B cell (primary cell): ENCODE results near the gene INHBE. TPM values are rescaled to one million over a fixed set of nuclear protein-coding genes. Genes with fewer than 3 reads are reported as not detected.
"Not testable (repeated sequence)": the region's sequence is repeated elsewhere in the genome, so short reads cannot be mapped to it uniquely, and the experiment has no call there.

Source experiments
- ATAC-seq: fragments of 200-7000 bp; cut with Tn5 transposase; one replicate; pipeline ENCODE4 v1.10.0; 2021; ENCODE audit warnings: low read depth, mild to moderate bottlenecking, moderate number of reproducible peaks, moderate library complexity
- CTCF ChIA-PET: fragments of 350-600 bp; sonication (Branson Sonifier 250); formaldehyde crosslinking; loops from one replicate; lab custom pipeline; 2021; ENCODE audit warnings: antibody characterized with exemption, inconsistent platforms; lab: Charles Lee
- POLR2A ChIA-PET: fragments of 350-600 bp; sonication (Branson Sonifier 250); formaldehyde crosslinking; loops from one replicate; lab custom pipeline; 2021; ENCODE audit warnings: antibody characterized with exemption; lab: Charles Lee
- DNase-seq: peaks from one replicate; pipeline ENCODE4 v3.0.0; 2013
- H2AFZ ChIP-seq: 2 replicates; pipeline ENCODE4 v1.6.1; 2012; ENCODE audit warnings: mild to moderate bottlenecking, low read depth, low read length; ENCODE audit not compliant: insufficient read depth, poor library complexity, severe bottlenecking
- H3K27ac ChIP-seq, 2 donors: 1 replicate in 1 of 2; 2 replicates in 1 of 2; pipeline ENCODE4 v1.5.1; 2012 to 2013; ENCODE audit warnings: low read length in 2 of 2, mild to moderate bottlenecking in 2 of 2, moderate library complexity in 1 of 2
- H3K27me3 ChIP-seq, 4 experiments: fragments of 200-600 bp in 1 of 4; sonication (generic) in 1 of 4; replicated peaks in 1 of 4; 1 replicate in 2 of 4; 2 replicates in 2 of 4; pipeline versions ENCODE4 v1.6.1 to v1.7.0; 2013 to 2016; ENCODE audit warnings: low read length in 3 of 4, mild to moderate bottlenecking in 2 of 4, mixed read lengths in 1 of 4, moderate library complexity in 1 of 4; ENCODE audit not compliant: insufficient read depth in 4 of 4, control insufficient read depth in 3 of 4; ENCODE audit errors: control extremely low read depth in 1 of 4
- H3K36me3 ChIP-seq, 2 experiments: replicated peaks in 1 of 2; 1 replicate in 1 of 2; 2 replicates in 1 of 2; pipeline versions ENCODE4 v1.6.1 to v1.7.1; 2013; ENCODE audit warnings: low read length in 1 of 2; ENCODE audit not compliant: insufficient read depth in 2 of 2, control insufficient read depth in 1 of 2; ENCODE audit errors: control extremely low read depth in 1 of 2, extremely low read depth in 1 of 2
- H3K4me1 ChIP-seq, 2 donors: fragments of 200-600 bp in 1 of 2; sonication (generic) in 1 of 2; 1 replicate in 1 of 2; 2 replicates in 1 of 2; pipeline versions ENCODE4 v1.5.1 to v1.6.1; 2013 to 2017; ENCODE audit warnings: low read length in 2 of 2; ENCODE audit not compliant: control insufficient read depth in 2 of 2, insufficient read depth in 2 of 2
- H3K4me2 ChIP-seq: replicated peaks from 2 replicates; pipeline ENCODE3; 2012; ENCODE audit warnings: mild to moderate bottlenecking, low read depth, low read length; ENCODE audit not compliant: poor library complexity, severe bottlenecking
- H3K4me3 ChIP-seq, 5 experiments: fragments of 200-600 bp in 1 of 5; sonication (generic) in 1 of 5; 1 replicate in 3 of 5; 2 replicates in 2 of 5; pipeline versions ENCODE4 v1.5.1 to v1.7.0; 2011 to 2016; ENCODE audit warnings: low read length in 4 of 5, mild to moderate bottlenecking in 4 of 5, low read depth in 2 of 5, control low read depth in 1 of 5, moderate library complexity in 1 of 5; ENCODE audit not compliant: insufficient read depth in 1 of 5; ENCODE audit errors: control extremely low read depth in 1 of 5, extremely low read depth in 1 of 5
- H3K79me2 ChIP-seq: fragments of 200-600 bp; sonication (generic); one replicate; pipeline ENCODE4 v1.6.0; 2016; ENCODE audit warnings: low read length; ENCODE audit not compliant: control insufficient read depth, insufficient read depth
- H3K9ac ChIP-seq: fragments of 200-600 bp; sonication (generic); 2 replicates; pipeline ENCODE4 v1.6.1; 2017; ENCODE audit warnings: mild to moderate bottlenecking, low read length, moderate library complexity
- H3K9me3 ChIP-seq, 3 donors: one replicate each; pipeline versions ENCODE4 v1.6.1 to v1.7.1; 2013; ENCODE audit warnings: low read length in 2 of 3; ENCODE audit not compliant: control insufficient read depth in 2 of 3, insufficient read depth in 1 of 3; ENCODE audit errors: control extremely low read depth in 1 of 3
- H4K20me1 ChIP-seq: 2 replicates; pipeline ENCODE4 v1.6.0; 2012; ENCODE audit warnings: mild to moderate bottlenecking, low read length; ENCODE audit not compliant: insufficient read depth, control insufficient read depth, poor library complexity, severe bottlenecking
- H3K27ac Mint-ChIP-seq: one replicate; pipeline ENCODE4 v1.8.0; 2021; ENCODE audit warnings: mixed read lengths
- H3K27me3 Mint-ChIP-seq: one replicate; pipeline ENCODE4 v1.8.0; 2021; ENCODE audit warnings: mixed read lengths
- H3K4me1 Mint-ChIP-seq: one replicate; pipeline ENCODE4 v1.8.0; 2021; ENCODE audit warnings: mixed read lengths
- H3K4me3 Mint-ChIP-seq: one replicate; pipeline ENCODE4 v1.8.0; 2021; ENCODE audit warnings: mixed read lengths
- H3K9me3 Mint-ChIP-seq: one replicate; pipeline ENCODE4 v1.8.0; 2022; ENCODE audit warnings: mixed read lengths; ENCODE audit not compliant: insufficient read depth
- EZH2 ChIP-seq: IDR thresholded peaks from 2 replicates; pipeline ENCODE4 v1.6.1; 2012; ENCODE audit warnings: borderline replicate concordance, low read depth, mild to moderate bottlenecking, moderate library complexity, low read length; ENCODE audit not compliant: insufficient read depth, poor library complexity, severe bottlenecking
- WGBS: methylation state at CpG from one replicate; pipeline ENCODE4 v1.1.5; 2013; ENCODE audit warnings: missing lambda C conversion rate; ENCODE audit not compliant: insufficient coverage; 5-methylcytosine and 5-hydroxymethylcytosine counted together
- intact Hi-C: fragments of 100-400 bp; cut with micrococcal nuclease; formaldehyde crosslinking; loops from one replicate; pipeline ENCODE4 v1.10.0; 2022
- polyA plus RNA-seq: library from polyadenylated mRNA; depleted of rRNA; stranded (reverse); fragments of >200 nt; gene quantifications from 2 replicates; pipeline ENCODE4 v1.2.3, GENCODE V29; 2012
- total RNA-seq, 2 donors: library from RNA; stranded (reverse); fragments of 120-200 nt in 1 of 2; gene quantifications; 1 replicate in 1 of 2; 2 replicates in 1 of 2; pipeline versions ENCODE4 v1.2.3 to v1.2.4, GENCODE V29; 2013 to 2022
- TF ChIP-seq, protein P1 (sequence below): fragments of 200-600 bp; IDR thresholded peaks from one replicate; pipeline ENCODE4 v1.8.0; 2022; ENCODE audit warnings: antibody characterized with exemption, mild to moderate bottlenecking

Gene INHBE
- total and polyA plus RNA-seq, 2 donors (not counting 1 experiment from before 2014, with no cell fraction given), result not detected

DNA sequence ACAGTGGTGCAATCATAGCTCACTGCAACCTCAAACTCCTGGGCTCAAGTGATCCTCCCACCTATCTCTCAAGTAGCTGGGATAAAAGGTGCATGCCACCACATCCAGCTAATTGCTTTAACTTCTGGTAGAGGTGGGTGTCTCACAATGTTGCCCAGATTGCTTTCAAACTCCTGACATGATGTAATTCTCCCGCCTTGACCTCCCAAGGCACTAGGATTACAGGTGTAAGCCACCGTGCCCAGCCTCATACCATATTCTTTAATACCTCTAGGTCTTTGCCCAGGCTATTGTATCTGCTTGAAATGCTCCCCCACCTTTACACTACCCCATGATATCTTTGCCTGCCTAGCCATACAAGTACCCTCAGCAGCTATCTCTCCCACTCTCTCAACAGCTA is 35.6 kb upstream of the INHBE start:
- 95% methylated on average over 2 of the region's 2 CpGs for WGBS
- no peaks in the 10 kb centered on the region for H3K9me3 Mint-ChIP-seq
- TF ChIP-seq, protein P1, sequence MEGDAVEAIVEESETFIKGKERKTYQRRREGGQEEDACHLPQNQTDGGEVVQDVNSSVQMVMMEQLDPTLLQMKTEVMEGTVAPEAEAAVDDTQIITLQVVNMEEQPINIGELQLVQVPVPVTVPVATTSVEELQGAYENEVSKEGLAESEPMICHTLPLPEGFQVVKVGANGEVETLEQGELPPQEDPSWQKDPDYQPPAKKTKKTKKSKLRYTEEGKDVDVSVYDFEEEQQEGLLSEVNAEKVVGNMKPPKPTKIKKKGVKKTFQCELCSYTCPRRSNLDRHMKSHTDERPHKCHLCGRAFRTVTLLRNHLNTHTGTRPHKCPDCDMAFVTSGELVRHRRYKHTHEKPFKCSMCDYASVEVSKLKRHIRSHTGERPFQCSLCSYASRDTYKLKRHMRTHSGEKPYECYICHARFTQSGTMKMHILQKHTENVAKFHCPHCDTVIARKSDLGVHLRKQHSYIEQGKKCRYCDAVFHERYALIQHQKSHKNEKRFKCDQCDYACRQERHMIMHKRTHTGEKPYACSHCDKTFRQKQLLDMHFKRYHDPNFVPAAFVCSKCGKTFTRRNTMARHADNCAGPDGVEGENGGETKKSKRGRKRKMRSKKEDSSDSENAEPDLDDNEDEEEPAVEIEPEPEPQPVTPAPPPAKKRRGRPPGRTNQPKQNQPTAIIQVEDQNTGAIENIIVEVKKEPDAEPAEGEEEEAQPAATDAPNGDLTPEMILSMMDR, result no peak
- POLR2A ChIA-PET, result no interaction called here
- H3K4me1 ChIP-seq, result peaks cover 0 to 2% of the 10 kb centered on the region in 2 donors
- ATAC-seq, result no peak
- CTCF ChIA-PET, result interaction anchor here (1.0 kb wide), 1 partner anchor 33 kb away, joined by 3 read pairs; no protein-coding TSS in a partner anchor
- no peak overlapping the region for H3K4me3 Mint-ChIP-seq
- H3K27me3 Mint-ChIP-seq, result no peaks in the 10 kb centered on the region
- H3K4me2 ChIP-seq, result no peak overlapping the region
- H3K27ac ChIP-seq, result no peak overlapping the region
- no peak for DNase-seq
- no peaks in the 10 kb centered on the region for H3K27me3 ChIP-seq
- H4K20me1 ChIP-seq, result peaks cover 55% of the 10 kb centered on the region
- intact Hi-C loops, result no loop called here
- H3K36me3 ChIP-seq, result peaks cover 11 to 20% of the 10 kb centered on the region in 2 experiments
- H3K79me2 ChIP-seq, result peaks cover 95% of the 10 kb centered on the region
- H2AFZ ChIP-seq, result no peak overlapping the region
- no peak overlapping the region for H3K9ac ChIP-seq
- no peak overlapping the region for H3K4me3 ChIP-seq
- H3K9me3 ChIP-seq, result no peaks in the 10 kb centered on the region
- H3K27ac Mint-ChIP-seq, result no peak overlapping the region
- peaks cover 36% of the 10 kb centered on the region for H3K4me1 Mint-ChIP-seq

- Histone ChIP-seq H3K36me3 (peaks cover 11 to 21% of the 10 kb centered on the region in 2 experiments), H3K27me3 (no peaks in the 10 kb centered on the region), H4K20me1 (peaks cover 62% of the 10 kb centered on the region), H3K9me3 (no peaks in the 10 kb centered on the region), H3K4me1 (no peaks in the 10 kb centered on the region), H3K79me2 (peaks cover 93% of the 10 kb centered on the region), H3K4me3 (no peak overlapping the region), H2AFZ (no peak overlapping the region), H3K27ac (no peak overlapping the region), H3K9ac (no peak overlapping the region), H3K4me2 (no peak overlapping the region)
- ChIA-PET POLR2A (no interaction called here), CTCF (interaction anchor here (0.6 to 1.9 kb wide), 3 partner anchors 12 to 70 kb away, joined by 3 to 6 read pairs (median 4); partner anchors contain the start of gene INHBE)
- no peaks in the 10 kb centered on the region for H3K27me3 Mint-ChIP-seq
- TF ChIP-seq EZH2, result no peak
- TF ChIP-seq, protein P1, result no peak
- intact Hi-C loops, result no loop called here
- H3K4me3 Mint-ChIP-seq, result no peak overlapping the region
- ATAC-seq (no peak), DNase-seq (no peak)
- 97% methylated on average over 5 of the region's 5 CpGs for WGBS
- H3K9me3 Mint-ChIP-seq, result no peaks in the 10 kb centered on the region
- no peak overlapping the region for H3K27ac Mint-ChIP-seq
- peaks cover 30% of the 10 kb centered on the region for H3K4me1 Mint-ChIP-seq
These were observed 34.6 kb upstream of the INHBE start for GRCh38 chr12:57420482-57420881.

- intact Hi-C loops, H3K4me2 ChIP-seq, H3K9ac ChIP-seq, H2AFZ ChIP-seq, H3K27ac ChIP-seq, H3K27me3 Mint-ChIP-seq, H3K9me3 ChIP-seq, H3K27ac Mint-ChIP-seq, ATAC-seq, H3K9me3 Mint-ChIP-seq, DNase-seq, H3K4me3 Mint-ChIP-seq, H3K4me3 ChIP-seq, H3K27me3 ChIP-seq: not testable (repeated sequence)
- 100% methylated on average over 2 of the region's 10 CpGs for WGBS
- Histone ChIP-seq H3K36me3 (peaks cover 3 to 12% of the 10 kb centered on the region in 2 experiments), H3K4me1 (peaks cover 13 to 19% of the 10 kb centered on the region in 2 donors), H3K79me2 (peaks cover 61% of the 10 kb centered on the region), H4K20me1 (peaks cover 23% of the 10 kb centered on the region)
- CTCF ChIA-PET, result interaction anchor here (0.5 to 0.9 kb wide), 3 partner anchors 32 to 162 kb away, joined by 3 to 5 read pairs (median 3); no protein-coding TSS in a partner anchor
- peaks cover 43% of the 10 kb centered on the region for H3K4me1 Mint-ChIP-seq
- POLR2A ChIA-PET, result interaction anchor here (0.7 kb wide), 1 partner anchor 244 kb away, joined by 3 read pairs; no protein-coding TSS in a partner anchor
These were observed 28.2 kb upstream of the INHBE start for GRCh38 chr12:57426948-57427347.
